Tibial nerve (tissue), 4 donors: Measurements from ENCODE around the gene DIP2C. TPM values are rescaled to one million over a fixed set of nuclear protein-coding genes. Genes with fewer than 3 reads are reported as not detected.

ENCODE experiments used
- DNase-seq, 2 donors: peaks; one replicate each; pipeline ENCODE4 v3.0.0-alpha.2; 2019; ENCODE audit warnings: low spot score in 2 of 2
- H3K27ac ChIP-seq, 4 donors: fragments of 200-600 bp; sonication (generic) in 3 of 4; one replicate each; pipeline ENCODE4 v1.5.1; 2017 to 2019; ENCODE audit warnings: mild to moderate bottlenecking in 1 of 4
- H3K27me3 ChIP-seq, 2 donors: fragments of 200-600 bp; sonication (generic) in 1 of 2; one replicate each; pipeline versions ENCODE4 v1.5.1 to v1.6.0; 2017 to 2019
- H3K36me3 ChIP-seq, 3 donors: fragments of 200-600 bp; sonication (generic); one replicate each; pipeline ENCODE4 v1.5.1; 2018 to 2019
- H3K4me1 ChIP-seq, 4 donors: fragments of 200-600 bp; sonication (generic) in 3 of 4; one replicate each; pipeline ENCODE4 v1.5.1; 2017 to 2019
- H3K4me3 ChIP-seq, 4 donors: fragments of 200-600 bp; sonication (generic) in 3 of 4; one replicate each; pipeline ENCODE4 v1.5.1; 2017 to 2019; ENCODE audit warnings: mild to moderate bottlenecking in 1 of 4, moderate library complexity in 1 of 4
- H3K9me3 ChIP-seq, 4 donors: fragments of 200-600 bp; sonication (generic) in 3 of 4; one replicate each; pipeline ENCODE4 v1.5.1; 2017 to 2019
- EP300 ChIP-seq, 2 donors: sonication (generic); formaldehyde crosslinking; IDR thresholded peaks; one replicate each; pipeline ENCODE4 v1.6.1; 2017; ENCODE audit warnings: antibody characterized with exemption in 2 of 2, mild to moderate bottlenecking in 1 of 2
- POLR2A ChIP-seq, 2 donors: fragments of 450-650 bp; IDR thresholded peaks; one replicate each; pipeline ENCODE4 v1.6.1; 2017; ENCODE audit warnings: antibody characterized with exemption in 2 of 2, mild to moderate bottlenecking in 2 of 2, moderate library complexity in 2 of 2
- WGBS, 2 donors: methylation state at CpG; one replicate each; pipeline ENCODE4 v1.1.5; 2018; 5-methylcytosine and 5-hydroxymethylcytosine counted together
- total RNA-seq, 4 donors: library from RNA; depleted of rRNA; stranded (reverse); fragments of >200 nt; gene quantifications; one replicate each; pipeline ENCODE4 v1.1.0, GENCODE V29; 2016
- TF ChIP-seq, protein P1 (sequence below), 5 experiments: fragments of 200-600 bp in 3 of 5; fragments of 450-650 bp in 2 of 5; sonication (generic) in 3 of 5; IDR thresholded peaks; one replicate each; pipeline ENCODE4 v1.5.1; 2016 to 2019; ENCODE audit warnings: antibody characterized with exemption in 5 of 5, mild to moderate bottlenecking in 3 of 5, moderate library complexity in 2 of 5

Gene DIP2C
- total RNA-seq, 4 donors from 2014 or later: 31.4 to 46.5 (median 36.0) TPM

DNA sequence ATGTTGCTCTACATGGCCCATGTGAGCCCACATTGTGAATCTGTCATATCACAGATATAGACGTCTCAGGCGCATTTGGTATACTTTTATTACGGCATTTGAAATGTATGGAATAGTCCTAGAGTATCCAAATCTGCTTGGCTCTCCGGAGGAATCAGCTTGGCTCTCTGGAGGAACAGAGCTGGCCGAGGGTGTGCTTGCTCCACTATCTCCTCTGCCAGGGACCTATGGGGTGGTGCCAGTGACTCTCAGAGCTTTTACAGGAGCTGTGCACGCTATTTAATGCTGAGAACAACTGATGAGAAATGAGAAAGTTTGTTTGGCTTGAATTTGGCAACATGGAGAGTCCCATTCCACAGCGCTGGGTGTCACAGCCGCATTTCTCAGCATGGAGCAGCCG lies 410.2 kb downstream of the DIP2C start:
- H3K4me1 ChIP-seq: no peaks in the 10 kb centered on the region
- no peak for TF ChIP-seq POLR2A (IDR thresholded peaks at IDR 0.05)
- TF ChIP-seq, protein P1, sequence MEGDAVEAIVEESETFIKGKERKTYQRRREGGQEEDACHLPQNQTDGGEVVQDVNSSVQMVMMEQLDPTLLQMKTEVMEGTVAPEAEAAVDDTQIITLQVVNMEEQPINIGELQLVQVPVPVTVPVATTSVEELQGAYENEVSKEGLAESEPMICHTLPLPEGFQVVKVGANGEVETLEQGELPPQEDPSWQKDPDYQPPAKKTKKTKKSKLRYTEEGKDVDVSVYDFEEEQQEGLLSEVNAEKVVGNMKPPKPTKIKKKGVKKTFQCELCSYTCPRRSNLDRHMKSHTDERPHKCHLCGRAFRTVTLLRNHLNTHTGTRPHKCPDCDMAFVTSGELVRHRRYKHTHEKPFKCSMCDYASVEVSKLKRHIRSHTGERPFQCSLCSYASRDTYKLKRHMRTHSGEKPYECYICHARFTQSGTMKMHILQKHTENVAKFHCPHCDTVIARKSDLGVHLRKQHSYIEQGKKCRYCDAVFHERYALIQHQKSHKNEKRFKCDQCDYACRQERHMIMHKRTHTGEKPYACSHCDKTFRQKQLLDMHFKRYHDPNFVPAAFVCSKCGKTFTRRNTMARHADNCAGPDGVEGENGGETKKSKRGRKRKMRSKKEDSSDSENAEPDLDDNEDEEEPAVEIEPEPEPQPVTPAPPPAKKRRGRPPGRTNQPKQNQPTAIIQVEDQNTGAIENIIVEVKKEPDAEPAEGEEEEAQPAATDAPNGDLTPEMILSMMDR (IDR thresholded peaks at IDR 0.05): no peak
- TF ChIP-seq EP300 (IDR thresholded peaks at IDR 0.05): no peak
- H3K36me3 ChIP-seq: peaks cover 0 to 89% (median 0%) of the 10 kb centered on the region in 3 donors
- 93 to 94% methylated on average over 9 of the region's 9 CpGs for WGBS, 2 donors
- DNase-seq: no peak
- H3K27ac ChIP-seq: no peak overlapping the region
- H3K4me3 ChIP-seq: no peak overlapping the region
- no peaks in the 10 kb centered on the region for H3K27me3 ChIP-seq
- H3K9me3 ChIP-seq: no peaks in the 10 kb centered on the region

DNA sequence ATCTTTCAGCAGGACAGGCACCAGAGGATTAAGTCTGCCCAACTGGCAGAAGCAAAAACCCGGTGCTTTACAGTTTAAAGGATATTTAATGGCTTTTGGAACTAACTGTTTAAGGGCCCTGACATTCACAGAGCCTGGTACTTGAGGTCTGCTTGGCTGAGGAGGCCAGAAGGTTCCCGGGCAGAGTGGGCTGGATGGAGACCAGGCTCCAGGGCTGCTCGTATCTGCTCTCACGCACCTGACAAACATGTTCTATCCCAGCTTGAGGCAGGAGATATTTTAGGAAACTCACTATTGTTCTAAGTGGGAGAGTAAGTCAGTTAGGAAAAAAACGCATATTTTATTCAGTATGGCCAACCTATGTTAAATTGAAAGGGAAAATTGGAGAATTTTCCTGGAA lies 410.8 kb downstream of the DIP2C start:
- Histone ChIP-seq H3K27me3 (no peaks in the 10 kb centered on the region), H3K4me3 (no peak overlapping the region), H3K27ac (no peak overlapping the region), H3K9me3 (no peaks in the 10 kb centered on the region), H3K36me3 (peaks cover 0 to 84% (median 0%) of the 10 kb centered on the region in 3 donors), H3K4me1 (no peaks in the 10 kb centered on the region)
- 93% methylated on average over 5 of the region's 5 CpGs for WGBS, 2 donors
- DNase-seq: no peak
- TF ChIP-seq EP300 (IDR thresholded peaks at IDR 0.05): no peak
- no peak for TF ChIP-seq POLR2A (IDR thresholded peaks at IDR 0.05)
- TF ChIP-seq, protein P1 (IDR thresholded peaks at IDR 0.05): no peak

DNA sequence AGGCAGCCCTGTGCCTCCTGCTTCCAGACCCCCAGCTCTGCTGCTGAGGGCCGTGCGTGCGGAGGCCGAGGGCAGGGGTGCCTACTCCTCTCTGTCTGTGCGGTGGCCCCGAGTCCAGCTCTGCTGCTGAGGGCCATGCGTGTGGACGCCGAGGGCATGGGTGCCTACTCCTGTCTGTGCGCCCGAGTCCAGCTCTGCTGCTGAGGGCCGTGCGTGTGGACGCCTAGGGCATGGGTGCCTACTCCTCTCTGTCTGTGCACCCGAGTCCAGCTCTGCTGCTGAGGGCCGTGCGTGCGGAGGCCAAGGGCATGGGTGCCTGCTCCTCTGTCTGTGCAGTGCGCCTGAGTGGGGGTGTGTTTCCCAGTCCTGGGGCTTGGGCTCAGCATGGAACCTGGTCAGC lies 411.5 kb downstream of the DIP2C start:
- Histone ChIP-seq H3K9me3 (no peaks in the 10 kb centered on the region), H3K27ac (no peak overlapping the region), H3K4me1 (no peaks in the 10 kb centered on the region), H3K4me3 (no peak overlapping the region), H3K27me3 (no peaks in the 10 kb centered on the region), H3K36me3 (peaks cover 0 to 81% (median 0%) of the 10 kb centered on the region in 3 donors)
- TF ChIP-seq, protein P1 (IDR thresholded peaks at IDR 0.05): no peak
- TF ChIP-seq POLR2A (IDR thresholded peaks at IDR 0.05): no peak
- TF ChIP-seq EP300 (IDR thresholded peaks at IDR 0.05): no peak
- WGBS, 2 donors: 94 to 95% methylated on average over 13 to 19 of the region's 19 CpGs
- DNase-seq: no peak

DNA sequence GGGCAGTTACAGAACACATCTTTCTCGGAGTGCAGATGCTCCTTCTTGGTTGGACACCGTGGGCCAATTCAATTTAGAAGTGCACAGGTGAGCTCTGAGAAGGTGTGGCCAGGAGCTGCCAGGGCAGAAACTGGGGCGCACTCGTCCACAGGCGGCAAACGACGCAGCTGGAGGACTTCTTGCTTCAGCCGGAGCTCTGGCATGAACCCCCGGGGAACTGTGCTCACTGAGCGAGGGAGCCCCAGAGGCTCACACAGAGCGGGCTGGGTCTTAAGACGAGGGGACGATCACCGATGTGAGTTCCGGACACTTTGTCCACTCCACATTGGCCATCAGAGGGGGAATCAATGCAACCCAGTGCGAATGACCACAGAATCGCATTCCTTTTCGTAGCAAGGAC lies 413.8 kb downstream of the DIP2C start:
- Histone ChIP-seq H3K27ac (no peak overlapping the region), H3K9me3 (no peaks in the 10 kb centered on the region), H3K4me1 (no peaks in the 10 kb centered on the region), H3K4me3 (no peak overlapping the region), H3K27me3 (no peaks in the 10 kb centered on the region), H3K36me3 (peaks cover 0 to 65% (median 0%) of the 10 kb centered on the region in 3 donors)
- WGBS, 2 donors: 91 to 93% methylated on average over 18 of the region's 18 CpGs
- DNase-seq: no peak
- TF ChIP-seq POLR2A (IDR thresholded peaks at IDR 0.05): no peak
- no peak for TF ChIP-seq EP300 (IDR thresholded peaks at IDR 0.05)
- TF ChIP-seq, protein P1 (IDR thresholded peaks at IDR 0.05): no peak

DNA sequence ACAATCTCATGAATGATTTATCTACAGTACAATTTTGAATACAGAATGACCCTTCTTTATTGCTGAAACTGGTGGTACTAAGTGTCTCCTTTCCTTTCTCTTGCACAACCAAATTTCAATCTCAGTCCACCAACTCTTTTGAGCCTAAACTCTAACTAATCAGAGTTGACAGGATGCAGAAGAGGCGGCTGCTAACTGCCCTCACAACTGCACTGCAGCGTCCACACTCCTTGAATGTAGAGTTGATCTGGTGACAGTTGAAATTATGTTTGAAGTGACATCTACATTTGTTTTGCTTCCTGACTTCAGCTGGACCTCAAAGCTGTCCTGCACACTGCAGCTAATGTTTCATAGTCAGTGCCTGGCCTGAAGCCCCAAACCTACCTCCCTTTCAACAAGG lies 414.6 kb downstream of the DIP2C start:
- DNase-seq: no peak
- Histone ChIP-seq H3K4me1 (no peaks in the 10 kb centered on the region), H3K4me3 (no peak overlapping the region), H3K9me3 (no peaks in the 10 kb centered on the region), H3K27ac (no peak overlapping the region), H3K27me3 (no peaks in the 10 kb centered on the region), H3K36me3 (peaks cover 0 to 57% (median 0%) of the 10 kb centered on the region in 3 donors)
- 58 to 81% methylated on average over 2 of the region's 2 CpGs for WGBS, 2 donors
- TF ChIP-seq POLR2A (IDR thresholded peaks at IDR 0.05) (no peak), EP300 (IDR thresholded peaks at IDR 0.05) (no peak)
- TF ChIP-seq, protein P1 (IDR thresholded peaks at IDR 0.05): no peak
